Measurements from ENCODE around the gene GRP.

Gene GRP

DNA sequence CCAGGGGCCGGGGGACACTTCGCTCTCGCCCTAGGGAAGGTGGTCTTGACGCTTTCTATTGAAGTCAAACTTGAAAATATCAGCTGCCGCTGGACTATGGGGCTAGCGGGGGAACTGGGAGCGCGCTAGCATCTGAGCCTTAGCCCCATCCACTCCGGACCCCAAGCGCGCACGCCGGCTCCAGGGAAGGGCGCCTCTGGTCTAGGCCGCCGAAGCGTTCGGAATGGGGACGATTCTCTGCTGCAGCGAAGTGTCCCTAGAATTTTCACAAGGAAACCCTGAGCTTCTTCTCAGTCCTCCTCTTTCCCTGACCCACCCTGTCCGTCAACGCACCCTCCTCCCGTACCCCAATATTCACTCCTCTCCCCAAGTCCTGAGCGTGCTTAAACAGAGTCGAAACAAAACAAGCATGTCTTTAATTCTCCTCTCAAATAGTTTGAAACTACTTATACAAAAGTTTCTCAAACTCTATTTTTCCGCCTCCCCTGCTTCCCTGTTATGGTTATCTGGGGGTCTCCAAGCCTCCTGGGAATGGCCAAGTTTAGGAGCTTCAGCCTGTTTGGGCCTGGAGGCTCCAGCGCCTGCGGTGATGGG lies 48.3 kb downstream of the GRP start:
- no peak for DNase-seq

DNA sequence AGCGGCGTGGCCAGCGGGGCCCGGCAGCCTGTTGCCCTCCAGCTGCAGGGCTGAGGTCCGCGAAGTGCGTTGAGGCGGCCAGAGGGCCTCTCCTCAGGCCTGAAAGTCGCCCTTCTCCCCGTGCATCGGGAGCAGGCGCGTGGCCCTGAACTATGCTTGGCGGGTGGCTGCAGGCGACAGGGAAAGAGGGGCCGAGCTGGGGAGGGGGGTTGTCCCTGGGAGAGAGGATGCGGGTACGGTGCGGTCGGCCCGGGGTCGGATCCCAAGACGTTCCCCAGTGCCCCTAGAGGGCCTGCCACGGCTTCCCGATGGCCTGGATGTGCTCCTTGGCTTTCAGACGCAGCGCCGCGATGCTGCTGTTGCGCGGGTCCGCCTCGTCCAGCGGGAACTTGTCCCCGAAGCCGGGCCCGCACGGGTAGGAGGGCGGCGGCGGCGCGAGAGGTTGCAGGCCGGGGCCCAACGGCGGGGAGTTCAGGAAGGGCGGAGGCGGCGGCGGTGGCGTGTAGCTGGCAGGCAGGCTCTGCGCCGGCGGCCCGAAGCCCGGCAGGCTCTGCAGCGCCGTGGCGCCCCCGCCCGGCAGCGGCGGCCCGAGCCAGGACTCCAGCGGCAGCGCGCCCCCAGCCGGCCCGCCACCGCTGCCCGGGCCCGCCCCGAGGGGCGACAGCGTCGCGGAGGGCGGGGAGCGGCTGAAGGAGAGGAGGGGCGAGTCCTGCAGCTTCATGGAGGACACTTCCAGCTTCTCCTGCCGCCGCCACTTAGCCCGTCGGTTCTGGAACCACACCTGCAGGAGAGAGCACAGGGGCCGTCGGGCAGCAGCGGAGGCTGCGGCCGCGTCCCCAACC lies 49.0 kb downstream of the GRP start:
- peak in 2 of 3 donors; percentile 41 to 68 for DNase-seq

- peak in 1 of 3 donors; percentile 16 for DNase-seq
Measured at GRCh38 chr18:59269563-59270119, 49.7 kb downstream of the GRP start.

- DNase-seq, result no peak
Measured at GRCh38 chr18:59270689-59271257, 50.8 kb downstream of the GRP start.

GRCh38 chr18:59271606-59272220 lies 51.8 kb downstream of the GRP start:
- no peak for DNase-seq

DNA sequence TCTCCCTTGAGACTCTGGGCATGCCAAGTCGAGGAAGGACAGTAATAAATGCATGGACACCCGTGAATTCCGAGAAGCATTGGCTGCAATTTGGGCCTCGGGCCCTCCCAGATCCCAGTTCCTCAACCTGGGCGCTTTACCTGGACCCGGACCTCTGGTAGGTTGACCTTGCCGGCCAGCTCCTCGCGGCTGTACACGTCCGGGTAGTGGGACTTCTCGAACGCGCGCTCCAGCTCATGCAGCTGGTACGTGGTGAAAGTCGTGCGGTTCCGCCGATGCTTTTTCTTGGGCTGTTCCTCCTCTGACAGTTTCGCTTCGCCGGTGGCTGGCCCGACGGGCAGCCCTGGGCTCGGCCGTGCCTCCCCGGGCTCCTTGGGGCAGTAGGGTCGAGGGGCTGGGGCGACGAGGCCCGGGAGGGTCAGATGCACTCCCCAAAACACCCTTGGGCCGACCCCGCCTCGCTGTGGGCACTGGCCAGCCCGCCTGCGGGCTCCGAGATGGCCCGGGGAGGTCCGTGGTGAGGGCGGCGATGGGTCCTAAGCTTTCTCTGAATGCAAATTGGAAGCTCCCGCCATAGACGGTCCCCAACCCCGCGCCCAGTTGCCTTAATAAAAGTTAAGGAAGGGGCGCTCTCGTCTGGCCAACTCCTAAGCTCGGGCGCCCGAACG lies 52.4 kb downstream of the GRP start:
- DNase-seq, result peak; percentile 38 to 49 (median 41)

DNA sequence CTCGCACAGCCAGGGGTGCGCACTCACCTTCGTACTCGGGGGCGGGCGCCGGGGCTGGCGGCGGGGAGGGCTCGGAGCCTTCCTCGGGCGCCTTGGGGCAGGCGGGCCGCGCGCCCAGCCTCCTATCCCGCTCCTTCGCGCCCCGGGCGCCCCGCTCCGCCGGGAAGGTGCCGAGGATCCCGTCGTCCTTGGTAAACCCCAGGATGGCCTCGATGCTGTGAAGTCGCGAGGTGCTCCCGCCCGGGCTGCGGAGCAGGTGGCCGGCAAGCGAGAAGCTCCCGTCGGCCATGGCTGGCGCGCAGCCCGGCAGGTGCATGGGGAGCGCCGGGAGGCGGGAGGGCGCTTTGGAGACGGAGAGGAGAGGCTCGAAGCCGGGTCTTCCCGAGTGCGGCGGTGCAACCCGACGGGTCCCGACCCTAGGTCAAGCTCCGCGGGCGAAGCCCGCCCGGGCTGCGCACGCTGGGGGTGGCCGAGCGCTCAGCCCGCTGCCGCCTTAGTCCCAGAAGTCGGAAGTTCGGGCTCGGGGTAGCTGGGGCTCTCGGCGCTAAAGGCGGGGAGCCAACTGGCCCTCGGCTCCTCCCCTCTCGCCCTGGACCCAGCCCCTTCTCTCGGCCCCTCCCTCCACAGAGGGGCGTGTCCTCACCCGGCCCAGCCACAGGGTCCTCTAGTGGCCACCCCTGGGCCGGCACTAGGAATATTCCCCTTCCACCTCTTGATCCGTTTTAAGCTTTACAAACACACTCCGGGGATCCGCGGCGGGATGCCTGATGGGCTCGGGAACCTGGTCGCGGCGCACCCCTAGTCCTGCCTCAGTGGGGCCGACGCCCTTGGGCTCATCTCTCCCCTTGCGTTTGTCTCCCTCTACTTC lies 53.2 kb downstream of the GRP start, which contains the start of gene RAX:
TSS of gene RAX (minus strand) at position 564 of the 868 bp plus-strand sequence. CDS start at position 316, 248 bp downstream.
- DNase-seq, result peak; percentile 46 to 68 (median 57)

DNA sequence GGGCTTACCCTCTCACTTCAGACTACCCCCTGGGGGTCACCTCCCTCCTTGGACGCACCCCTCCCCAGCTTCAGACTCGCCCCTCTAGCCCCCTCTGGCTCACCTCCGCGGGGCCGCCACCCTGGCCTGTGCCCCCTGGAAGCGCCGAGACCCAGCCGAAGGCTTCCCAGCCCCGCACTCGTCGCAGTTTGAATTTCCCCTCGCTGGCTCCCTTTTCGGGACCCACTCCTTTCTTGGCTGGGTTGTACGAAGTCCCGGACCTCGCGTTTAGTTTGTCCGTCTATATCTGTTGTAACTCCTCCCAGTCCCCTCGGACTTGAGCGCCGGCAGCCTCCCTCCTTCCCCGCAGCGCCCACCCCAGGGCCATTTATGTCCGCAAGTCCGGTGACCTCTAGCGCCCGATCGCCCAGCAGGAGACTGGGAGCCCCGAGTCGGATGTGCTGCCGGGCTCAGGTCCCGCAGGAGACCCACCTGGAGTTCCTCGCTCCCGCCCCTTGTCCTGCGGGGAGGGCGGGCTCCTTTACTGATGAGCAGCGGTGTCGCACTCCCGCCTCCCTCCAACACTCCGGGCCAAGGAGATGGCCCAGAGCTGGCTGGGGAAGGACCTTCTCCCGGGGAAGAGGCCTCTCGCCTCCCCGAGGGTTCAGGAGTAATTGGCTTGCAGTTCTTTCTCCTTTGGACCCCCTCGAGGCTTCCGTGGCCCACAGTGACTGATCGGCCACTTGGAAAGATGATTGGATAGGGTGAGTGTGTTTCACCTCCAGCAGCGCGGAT lies 54.0 kb downstream of the GRP start:
- no peak for DNase-seq

DNA sequence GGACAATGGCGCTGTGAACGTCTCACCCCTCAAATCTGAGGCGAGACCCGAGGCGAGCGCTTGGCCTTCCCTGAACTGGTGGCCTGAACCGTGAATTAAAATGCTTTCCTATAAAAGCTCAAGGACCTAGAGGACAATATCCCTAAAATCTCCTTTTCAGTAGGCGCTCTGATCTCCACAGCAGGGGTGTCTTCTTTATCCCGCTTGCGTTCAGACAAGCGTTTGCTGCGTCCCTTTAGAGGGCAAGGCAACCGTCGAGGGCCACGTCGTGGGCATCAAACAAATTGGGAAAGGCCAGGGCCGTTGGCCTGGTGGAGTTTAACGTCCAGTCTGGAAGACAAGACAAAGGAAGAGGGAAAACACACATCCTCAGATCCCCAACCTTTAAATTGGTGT lies 54.6 kb downstream of the GRP start:
- peak in 1 of 3 donors; percentile 14 for DNase-seq

- DNase-seq, result no peak
Measured at GRCh38 chr18:59275406-59275949, 55.5 kb downstream of the GRP start.

GRCh38 chr18:59276047-59276446 lies 56.1 kb downstream of the GRP start:
- peak in 1 of 3 donors; percentile 5 for DNase-seq

- DNase-seq, result peak in 1 of 3 donors; percentile 15
Measured at GRCh38 chr18:59278793-59279192, 58.8 kb downstream of the GRP start.

- DNase-seq, result no peak
Measured at GRCh38 chr18:59279193-59279592, 59.2 kb downstream of the GRP start.

GRCh38 chr18:59279722-59280121 lies 59.8 kb downstream of the GRP start:
- DNase-seq, result no peak
